H1 (cell line): Measurements from ENCODE around the gene F10. TPM values are rescaled to one million over a fixed set of nuclear protein-coding genes. Genes with fewer than 3 reads are reported as not detected.

Experiments
- CTCF ChIA-PET: fragments of 300-600 bp; sonication (Branson Sonifier 250); formaldehyde crosslinking; loops from one replicate; lab custom pipeline; 2021; ENCODE audit not compliant: partially characterized antibody; lab: Charles Lee
- POLR2A ChIA-PET: fragments of 300-600 bp; sonication (Branson Sonifier 250); formaldehyde crosslinking; loops from one replicate; lab custom pipeline; 2021; ENCODE audit warnings: inconsistent platforms; ENCODE audit not compliant: partially characterized antibody; lab: Charles Lee
- DNase-seq, 2 experiments: peaks; one replicate each; pipeline versions ENCODE4 v3.0.0 to v3.0.0-alpha.2; 2010 to 2022; ENCODE audit warnings: low spot score in 2 of 2, low read depth in 1 of 2, mixed read lengths in 1 of 2
- FAIRE-seq: peaks from 2 replicates; lab custom pipeline; 2011; peaks lifted over from hg19 to GRCh38; lab: Jason Lieb, UNC
- H2AFZ ChIP-seq: 2 replicates; pipeline ENCODE4 v1.8.1; 2012; ENCODE audit warnings: low read length, inconsistent platforms
- H2AK5ac ChIP-seq: 2 replicates; pipeline ENCODE4 v1.6.1; 2013; ENCODE audit warnings: low read depth, low read length
- H2BK120ac ChIP-seq: replicated peaks from 2 replicates; pipeline ENCODE3; 2013; ENCODE audit warnings: low read depth, low read length, inconsistent platforms
- H2BK12ac ChIP-seq: 2 replicates; pipeline ENCODE4 v1.6.1; 2013; ENCODE audit warnings: low read depth, low read length
- H2BK15ac ChIP-seq: 2 replicates; pipeline ENCODE4 v1.6.1; 2013; ENCODE audit warnings: low read length
- H2BK20ac ChIP-seq: 2 replicates; pipeline ENCODE4 v1.6.1; 2013; ENCODE audit warnings: low read length
- H2BK5ac ChIP-seq: 2 replicates; pipeline ENCODE4 v1.6.1; 2013; ENCODE audit warnings: low read depth, low read length
- H3K14ac ChIP-seq: 2 replicates; pipeline ENCODE4 v1.6.1; 2013; ENCODE audit warnings: inconsistent platforms; ENCODE audit not compliant: insufficient read length
- H3K18ac ChIP-seq: 2 replicates; pipeline ENCODE4 v1.6.1; 2013; ENCODE audit warnings: low read length; ENCODE audit errors: extremely low read depth
- H3K23ac ChIP-seq: 2 replicates; pipeline ENCODE4 v1.6.1; 2013; ENCODE audit warnings: inconsistent platforms; ENCODE audit not compliant: insufficient read length
- H3K23me2 ChIP-seq: 2 replicates; pipeline ENCODE4 v1.6.1; 2013; ENCODE audit warnings: low read depth, low read length
- H3K27ac ChIP-seq: 2 replicates; pipeline ENCODE4 v1.6.1; 2011; ENCODE audit warnings: low read depth, low read length, inconsistent platforms
- H3K27me3 ChIP-seq, 4 experiments: replicated peaks in 1 of 4; 1 replicate in 1 of 4; 2 replicates in 3 of 4; pipeline versions ENCODE4 v1.6.1 to v1.8.1; 2011 to 2013; ENCODE audit warnings: low read length in 3 of 4, mild to moderate bottlenecking in 3 of 4, inconsistent platforms in 2 of 4, mixed read lengths in 2 of 4, moderate library complexity in 1 of 4; ENCODE audit not compliant: control insufficient read depth in 3 of 4, insufficient read depth in 3 of 4; ENCODE audit errors: extremely low read depth in 1 of 4
- H3K36me3 ChIP-seq, 4 experiments: 2 replicates each; pipeline versions ENCODE4 v1.6.1 to v1.8.1; 2011 to 2013; ENCODE audit warnings: mild to moderate bottlenecking in 4 of 4, low read length in 3 of 4, moderate library complexity in 2 of 4, control low read depth in 1 of 4, inconsistent platforms in 1 of 4; ENCODE audit not compliant: insufficient read depth in 4 of 4, control insufficient read depth in 2 of 4
- H3K4ac ChIP-seq: replicated peaks from 2 replicates; pipeline ENCODE3; 2013; ENCODE audit warnings: low read length, low read depth, mixed read lengths, inconsistent platforms; ENCODE audit not compliant: insufficient read length
- H3K4me1 ChIP-seq, 4 experiments: replicated peaks in 1 of 4; 1 replicate in 1 of 4; 2 replicates in 3 of 4; pipeline versions ENCODE4 v1.6.1 to v1.8.1; 2011 to 2013; ENCODE audit warnings: low read length in 3 of 4, inconsistent platforms in 2 of 4, mixed read lengths in 1 of 4; ENCODE audit not compliant: insufficient read depth in 4 of 4, control insufficient read depth in 3 of 4
- H3K4me2 ChIP-seq, 2 experiments: 2 replicates each; pipeline versions ENCODE4 v1.6.1 to v1.8.1; 2011 to 2013; ENCODE audit warnings: low read depth in 2 of 2, low read length in 2 of 2, control low read depth in 1 of 2, inconsistent platforms in 1 of 2, mild to moderate bottlenecking in 1 of 2; ENCODE audit not compliant: insufficient read depth in 1 of 2
- H3K4me3 ChIP-seq, 4 experiments: fragments of 200-600, 300-600 bp in 1 of 4; sonication (generic), shearing (Covaris generic), sonication (Bioruptor Twin) in 1 of 4; 2 replicates each; pipeline versions ENCODE4 v1.5.1 to v1.8.1; 2011 to 2016; ENCODE audit warnings: low read length in 4 of 4, low read depth in 3 of 4, control low read depth in 2 of 4, inconsistent platforms in 2 of 4, mild to moderate bottlenecking in 2 of 4, mixed read lengths in 1 of 4, moderate library complexity in 1 of 4; ENCODE audit not compliant: insufficient read depth in 2 of 4; ENCODE audit errors: extremely low read depth in 1 of 4
- H3K56ac ChIP-seq: replicated peaks from 2 replicates; pipeline ENCODE3; 2013; ENCODE audit warnings: low read depth, mild to moderate bottlenecking, mixed read lengths, low read length, inconsistent platforms; ENCODE audit not compliant: insufficient read length
- H3K79me1 ChIP-seq: 2 replicates; pipeline ENCODE4 v1.6.1; 2013; ENCODE audit warnings: low read depth, low read length, control low read depth
- H3K79me2 ChIP-seq, 2 experiments: 2 replicates each; pipeline versions ENCODE4 v1.6.1 to v1.8.1; 2012 to 2013; ENCODE audit warnings: low read length in 2 of 2, mild to moderate bottlenecking in 2 of 2, inconsistent platforms in 1 of 2; ENCODE audit not compliant: insufficient read depth in 2 of 2, control insufficient read depth in 1 of 2
- H3K9ac ChIP-seq, 4 experiments: replicated peaks in 1 of 4; 1 replicate in 1 of 4; 2 replicates in 3 of 4; pipeline versions ENCODE4 v1.6.1 to v1.8.1; 2011 to 2013; ENCODE audit warnings: low read depth in 3 of 4, low read length in 3 of 4, control low read depth in 2 of 4, mild to moderate bottlenecking in 2 of 4, moderate library complexity in 2 of 4, inconsistent platforms in 1 of 4; ENCODE audit errors: extremely low read depth in 1 of 4
- H3K9me3 ChIP-seq, 2 experiments: 2 replicates each; pipeline versions ENCODE4 v1.6.1 to v1.8.1; 2012 to 2013; ENCODE audit warnings: mild to moderate bottlenecking in 2 of 2, moderate library complexity in 2 of 2, control low read depth in 1 of 2, inconsistent platforms in 1 of 2, low read depth in 1 of 2, low read length in 1 of 2, mixed read lengths in 1 of 2; ENCODE audit not compliant: insufficient read depth in 2 of 2
- H4K20me1 ChIP-seq, 2 experiments: replicated peaks in 1 of 2; 2 replicates each; pipeline versions ENCODE3 to v1.8.1; 2011 to 2013; ENCODE audit warnings: inconsistent platforms in 2 of 2, low read length in 2 of 2, mild to moderate bottlenecking in 1 of 2; ENCODE audit not compliant: insufficient read depth in 2 of 2, control insufficient read depth in 1 of 2
- H4K5ac ChIP-seq: 2 replicates; pipeline ENCODE4 v1.6.1; 2013; ENCODE audit warnings: low read length, low read depth, mixed read lengths, inconsistent platforms; ENCODE audit not compliant: insufficient read length
- H4K8ac ChIP-seq: 2 replicates; pipeline ENCODE4 v1.8.0; 2013; ENCODE audit warnings: mild to moderate bottlenecking, moderate library complexity, low read length, inconsistent platforms; ENCODE audit not compliant: insufficient read depth; ENCODE audit errors: extremely low read depth
- H4K91ac ChIP-seq: replicated peaks from 2 replicates; pipeline ENCODE3; 2013; ENCODE audit warnings: low read length, mixed read lengths, inconsistent platforms; ENCODE audit not compliant: insufficient read length
- EZH2 ChIP-seq: fragments of 200-600 bp; sonication (generic); IDR thresholded peaks from 2 replicates; pipeline ENCODE4 v1.7.1; 2012; ENCODE audit warnings: low read depth, mild to moderate bottlenecking, moderate library complexity, low read length, inconsistent platforms; ENCODE audit not compliant: severe bottlenecking
- KDM1A ChIP-seq: fragments of 200-600, 300-600 bp; sonication (generic); IDR thresholded peaks from 2 replicates; pipeline ENCODE4 v1.7.1; 2016; ENCODE audit warnings: mild to moderate bottlenecking, low read length, borderline replicate concordance
- POLR2AphosphoS5 ChIP-seq: IDR thresholded peaks from 2 replicates; pipeline ENCODE4 v1.6.1; 2011; ENCODE audit warnings: low read depth, low read length
- WGBS, 2 experiments: shearing (Covaris generic) in 1 of 2; methylation state at CpG; one replicate each; pipeline versions ENCODE4 v1.1.6 to v1.1.7; 2013 to 2015; ENCODE audit warnings: low lambda C conversion rate in 2 of 2, mixed read lengths in 2 of 2, inconsistent platforms in 1 of 2, low coverage in 1 of 2, missing lambda C conversion rate in 1 of 2; ENCODE audit not compliant: insufficient replicate concordance in 2 of 2, insufficient coverage in 1 of 2, insufficient read length in 1 of 2; ENCODE audit errors: extremely low coverage in 1 of 2, missing lambda C conversion rate in 1 of 2; 5-methylcytosine and 5-hydroxymethylcytosine counted together
- polyA plus RNA-seq, 7 experiments: library from polyadenylated mRNA; depleted of rRNA in 3 of 7; stranded (reverse) in 5 of 7; unstranded in 2 of 7; fragments of >200 nt in 5 of 7; fragments of 200-250 nt in 2 of 7; gene quantifications; 1 replicate in 5 of 7; 2 replicates in 1 of 7; 4 replicates in 1 of 7; pipeline versions ENCODE4 v1.2.1 to v1.2.3, GENCODE V29; 2011 to 2013; ENCODE audit warnings: missing spikeins in 2 of 7, mixed read lengths in 2 of 7
- total RNA-seq: library from RNA; stranded (reverse); fragmentation: NEBNext Ultra II Directional; extraction: Animal tissue kit (Norgen Biotek cat#: 25700); gene quantifications from 2 replicates; pipeline ENCODE4 v1.2.1, GENCODE V29; 2021
- TF ChIP-seq, protein P1 (sequence below): IDR thresholded peaks from 2 replicates; pipeline ENCODE4 v1.6.1; 2011; ENCODE audit warnings: low read length, improper control_type of control experiment

The F10 gene
- total and polyA plus RNA-seq, 2 of the 8 experiments (the other 6 are each of a cell fraction or from before 2014, with no cell fraction given), result 2.0 to 4.2 TPM

GRCh38 chr13:113148940-113149503, 26.4 kb downstream of the F10 start:
- Histone ChIP-seq H4K8ac (no peak overlapping the region), H2BK5ac (no peak overlapping the region), H3K27ac (no peak overlapping the region), H4K91ac (no peak overlapping the region), H3K23ac (no peak overlapping the region), H4K5ac (no peak overlapping the region), H2BK20ac (no peak overlapping the region), H3K79me2 (no peaks in the 10 kb centered on the region), H3K56ac (no peak overlapping the region), H2AFZ (no peak overlapping the region), H3K79me1 (no peaks in the 10 kb centered on the region), H3K23me2 (peaks cover 10% of the 10 kb centered on the region), H3K4me2 (no peak overlapping the region), H2BK15ac (no peak overlapping the region), H3K9me3 (no peaks in the 10 kb centered on the region), H2AK5ac (peak overlapping the region; percentile 48; the same call in 1 of the 2 replicates), H3K27me3 (peaks cover 7 to 22% (median 20%) of the 10 kb centered on the region in 4 experiments; a peak in 6 of 7 replicates), H2BK12ac (no peak overlapping the region), H3K18ac (no peak overlapping the region), H3K9ac (no peak overlapping the region), H4K20me1 (no peaks in the 10 kb centered on the region), H3K14ac (no peak overlapping the region), H3K4me3 (no peak overlapping the region), H3K4me1 (peaks cover 0 to 9% (median 4%) of the 10 kb centered on the region in 4 experiments; a peak in 5 of 7 replicates), H3K36me3 (no peaks in the 10 kb centered on the region), H2BK120ac (no peak overlapping the region), H3K4ac (no peak overlapping the region)
- DNase-seq (peak in 1 of 2 experiments; percentile 43), FAIRE-seq (no peak)
- TF ChIP-seq EZH2 (no peak), POLR2AphosphoS5 (no peak), KDM1A (no peak)
- TF ChIP-seq, protein P1, sequence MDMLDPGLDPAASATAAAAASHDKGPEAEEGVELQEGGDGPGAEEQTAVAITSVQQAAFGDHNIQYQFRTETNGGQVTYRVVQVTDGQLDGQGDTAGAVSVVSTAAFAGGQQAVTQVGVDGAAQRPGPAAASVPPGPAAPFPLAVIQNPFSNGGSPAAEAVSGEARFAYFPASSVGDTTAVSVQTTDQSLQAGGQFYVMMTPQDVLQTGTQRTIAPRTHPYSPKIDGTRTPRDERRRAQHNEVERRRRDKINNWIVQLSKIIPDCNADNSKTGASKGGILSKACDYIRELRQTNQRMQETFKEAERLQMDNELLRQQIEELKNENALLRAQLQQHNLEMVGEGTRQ, result no peak
- ChIA-PET CTCF (interaction anchor here (0.7 to 3.5 kb wide), 3 partner anchors 20 to 205 kb away, joined by 3 to 14 read pairs (median 3); no protein-coding TSS in a partner anchor), POLR2A (no interaction called here)
- 94% methylated on average over 30 of the region's 38 CpGs; no CpG with 5 or more reads in 1 of the 2 experiments for WGBS, 2 experiments
